Measurements from ENCODE around the gene ATP8A1.
"Not testable (repeated sequence)": the region's sequence is repeated elsewhere in the genome, so short reads cannot be mapped to it uniquely, and the experiment has no call there.

ATP8A1 gene

GRCh38 chr4:42471896-42472295 is 185.0 kb downstream of the ATP8A1 start:
- TF ChIP-seq, protein P1, sequence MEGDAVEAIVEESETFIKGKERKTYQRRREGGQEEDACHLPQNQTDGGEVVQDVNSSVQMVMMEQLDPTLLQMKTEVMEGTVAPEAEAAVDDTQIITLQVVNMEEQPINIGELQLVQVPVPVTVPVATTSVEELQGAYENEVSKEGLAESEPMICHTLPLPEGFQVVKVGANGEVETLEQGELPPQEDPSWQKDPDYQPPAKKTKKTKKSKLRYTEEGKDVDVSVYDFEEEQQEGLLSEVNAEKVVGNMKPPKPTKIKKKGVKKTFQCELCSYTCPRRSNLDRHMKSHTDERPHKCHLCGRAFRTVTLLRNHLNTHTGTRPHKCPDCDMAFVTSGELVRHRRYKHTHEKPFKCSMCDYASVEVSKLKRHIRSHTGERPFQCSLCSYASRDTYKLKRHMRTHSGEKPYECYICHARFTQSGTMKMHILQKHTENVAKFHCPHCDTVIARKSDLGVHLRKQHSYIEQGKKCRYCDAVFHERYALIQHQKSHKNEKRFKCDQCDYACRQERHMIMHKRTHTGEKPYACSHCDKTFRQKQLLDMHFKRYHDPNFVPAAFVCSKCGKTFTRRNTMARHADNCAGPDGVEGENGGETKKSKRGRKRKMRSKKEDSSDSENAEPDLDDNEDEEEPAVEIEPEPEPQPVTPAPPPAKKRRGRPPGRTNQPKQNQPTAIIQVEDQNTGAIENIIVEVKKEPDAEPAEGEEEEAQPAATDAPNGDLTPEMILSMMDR (IDR thresholded peaks at IDR 0.05; ENCODE audit: extremely low read depth, missing control alignments) = no peak
- DNase-seq (ENCODE audit: low spot score) = no peak

DNA sequence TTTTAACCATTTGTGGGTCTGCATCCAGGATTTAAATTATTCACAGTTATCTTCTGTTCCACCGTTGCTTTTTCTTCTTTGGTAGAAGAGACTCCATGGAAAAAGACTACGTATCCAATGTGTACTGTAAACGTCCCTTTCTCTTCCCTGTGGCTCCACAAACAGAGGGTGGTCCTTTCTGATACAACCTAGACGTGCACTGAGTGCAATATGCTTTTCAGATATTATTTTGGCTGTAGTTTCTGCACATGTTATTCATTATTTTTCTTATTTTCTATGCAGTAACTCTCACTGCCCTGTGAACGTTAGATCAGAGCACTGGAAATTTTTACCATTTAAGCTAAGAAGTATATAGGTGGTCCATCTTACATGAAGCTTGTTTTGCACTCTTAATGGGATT is 186.9 kb downstream of the ATP8A1 start:
- TF ChIP-seq, protein P1 (IDR thresholded peaks at IDR 0.05; ENCODE audit: extremely low read depth, missing control alignments) = no peak

DNA sequence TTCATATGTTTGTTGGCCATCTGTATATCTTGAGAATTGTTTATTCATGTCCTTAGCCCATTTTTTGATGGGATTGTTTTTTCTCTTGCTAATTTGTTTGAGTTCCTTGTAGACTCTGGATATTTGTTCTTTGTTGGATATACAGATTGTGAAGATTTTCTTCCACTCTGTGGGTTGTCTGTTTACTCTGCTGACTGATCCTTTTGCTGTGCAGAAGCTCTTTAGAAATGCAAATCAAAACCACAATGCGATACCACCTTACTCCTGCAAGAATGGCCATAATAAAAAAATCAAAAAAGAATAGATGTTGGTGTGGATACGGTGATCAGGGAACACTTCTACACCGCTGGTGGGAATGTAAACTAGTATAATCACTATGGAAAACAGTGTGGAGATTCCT is 189.1 kb downstream of the ATP8A1 start:
- not testable (repeated sequence) for DNase-seq (ENCODE audit: low spot score)

More for the DNA sequence above, 186.9 kb downstream of the ATP8A1 start:
- DNase-seq (ENCODE audit: low spot score) = no peak

DNA sequence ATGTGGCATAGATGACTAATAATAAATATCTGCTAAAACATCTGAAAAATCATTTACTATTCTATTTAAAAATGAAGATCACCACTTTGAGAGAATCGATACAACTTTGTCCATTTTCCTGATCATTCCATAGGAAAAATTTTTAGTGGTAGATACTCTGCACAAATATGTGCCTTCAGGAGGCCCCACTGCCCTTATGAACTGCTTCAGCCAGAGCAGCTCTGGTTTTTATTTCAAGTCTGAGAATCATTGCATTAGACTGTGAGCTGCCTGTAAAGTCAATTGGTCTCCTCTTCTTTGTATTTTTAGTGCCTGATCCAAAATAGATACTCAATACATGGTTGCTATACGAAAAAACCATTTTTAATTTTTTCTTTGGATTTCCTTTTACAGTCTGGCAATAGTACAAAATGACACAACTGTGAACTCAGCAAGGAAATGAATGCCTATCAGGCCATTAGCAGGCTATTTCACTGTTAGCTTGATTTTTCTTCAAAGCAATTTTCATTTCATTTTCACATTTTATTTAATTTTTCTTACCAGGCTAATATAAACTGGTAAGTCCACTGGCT is 190.5 kb downstream of the ATP8A1 start:
- TF ChIP-seq, protein P1 (IDR thresholded peaks at IDR 0.05; ENCODE audit: extremely low read depth, missing control alignments) = no peak
- DNase-seq (ENCODE audit: low spot score) = no peak

- no peak for DNase-seq (ENCODE audit: low spot score)
- TF ChIP-seq, protein P1 (IDR thresholded peaks at IDR 0.05; ENCODE audit: extremely low read depth, missing control alignments) = no peak
Observed at GRCh38 chr4:42464550-42465094, 192.3 kb downstream of the ATP8A1 start.

- DNase-seq (ENCODE audit: low spot score) = not testable (repeated sequence)
Observed at GRCh38 chr4:42461216-42461615, 195.7 kb downstream of the ATP8A1 start.

- TF ChIP-seq, protein P1 (IDR thresholded peaks at IDR 0.05; ENCODE audit: extremely low read depth, missing control alignments) = no peak
- peak; percentile 59 for DNase-seq (ENCODE audit: low spot score)
Observed at GRCh38 chr4:42460043-42460442, 196.9 kb downstream of the ATP8A1 start.

DNA sequence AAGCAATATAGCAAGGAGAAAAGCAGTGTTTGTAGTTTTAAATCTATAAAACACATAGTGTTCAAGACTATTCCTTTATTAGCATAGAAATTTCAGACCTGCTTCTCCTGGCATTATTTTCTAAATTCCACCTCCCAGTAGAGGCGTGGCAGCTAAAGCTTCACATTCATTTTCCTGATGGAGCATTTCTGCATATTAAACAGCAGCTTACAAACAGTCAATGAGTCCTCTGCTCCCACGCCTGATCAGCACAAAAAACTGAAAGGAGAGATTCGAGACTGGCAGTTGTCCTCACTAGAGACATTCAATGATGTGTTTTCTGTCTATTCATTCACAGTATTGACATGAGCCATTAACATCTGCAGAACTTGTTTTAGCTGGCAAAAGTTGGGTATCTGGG is 198.2 kb downstream of the ATP8A1 start:
- TF ChIP-seq, protein P1 (IDR thresholded peaks at IDR 0.05; ENCODE audit: extremely low read depth, missing control alignments) = no peak
- DNase-seq (ENCODE audit: low spot score) = no peak
